ENCODE results near the gene TMA7. TPM values are rescaled to one million over a fixed set of nuclear protein-coding genes. Genes with fewer than 3 reads are reported as not detected.

Gene TMA7
- 211 and 292 TPM in 2 replicates for total RNA-seq

GRCh38 chr3:48439820-48440589, at the start of gene TMA7, which contains the start of gene CCDC51:
Gene TMA7, plus strand, starts transcription at chr3:48440257. Its CDS starts 40 bp downstream, at chr3:48440297.
Gene CCDC51, minus strand, starts transcription at chr3:48440119. Its CDS starts 4,991 bp downstream, at chr3:48435128.

GRCh38 chr3:48429960-48430707, 9.9 kb upstream of the TMA7 start, which contains the start of gene PLXNB1:
Gene PLXNB1, minus strand, starts transcription at chr3:48430086. Its CDS starts 5,475 bp downstream, at chr3:48424611.

DNA sequence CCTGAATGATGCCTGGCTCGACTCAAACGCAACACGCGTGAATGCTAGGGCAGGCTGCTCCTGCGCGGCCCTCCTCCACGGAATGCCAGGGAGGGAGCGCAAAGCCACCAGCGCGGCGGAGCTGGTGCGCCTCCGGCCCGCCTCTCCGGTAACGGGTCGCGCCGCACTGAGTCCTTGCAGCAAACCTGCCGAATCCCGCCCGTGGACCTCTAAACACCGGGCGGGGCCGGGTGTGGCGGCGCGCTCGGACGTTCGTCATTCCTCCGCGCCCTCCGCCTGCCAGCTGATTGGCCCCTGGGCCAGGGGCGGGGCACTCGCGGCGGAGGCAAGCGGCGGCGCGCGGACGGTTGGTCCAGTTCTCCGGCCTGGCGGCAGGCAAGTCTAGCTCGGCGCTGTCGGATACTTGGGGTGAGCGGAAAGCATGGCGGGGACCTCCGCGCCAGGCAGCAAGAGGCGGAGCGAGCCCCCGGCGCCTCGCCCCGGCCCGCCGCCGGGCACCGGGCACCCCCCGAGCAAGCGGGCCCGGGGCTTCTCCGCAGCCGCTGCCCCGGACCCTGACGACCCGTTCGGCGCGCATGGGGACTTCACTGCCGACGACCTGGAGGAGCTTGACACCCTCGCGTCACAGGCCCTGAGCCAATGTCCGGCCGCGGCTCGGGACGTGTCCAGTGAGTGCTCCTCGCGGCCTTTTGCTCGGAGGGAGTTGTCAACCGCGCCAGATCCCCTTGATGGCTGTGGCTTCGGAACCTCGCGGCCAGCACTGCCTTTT, 6.6 kb downstream of the TMA7 start, which contains the start of gene ATRIP:
ATRIP (plus strand) TSS at position 313 of the 769 bp plus-strand sequence; CDS start at position 422, 109 bp downstream.

Other genes with a start within 250 kb of the TMA7 start
- gene CAMP, start 216.8 kb upstream of the TMA7 start, total RNA-seq = not detected in 2 replicates
- gene ZNF589, start 199.2 kb upstream of the TMA7 start, total RNA-seq = 4.1 and 4.5 TPM in 2 replicates
- 31.2 and 35.9 TPM in 2 replicates for gene NME6, start 138.9 kb upstream of the TMA7 start, total RNA-seq
- not detected in 2 replicates for gene SPINK8, start 106.6 kb upstream of the TMA7 start, total RNA-seq
- gene FBXW12, start 68.0 kb upstream of the TMA7 start, total RNA-seq = not detected in 2 replicates
- gene PLXNB1, start 10.2 kb upstream of the TMA7 start, total RNA-seq = 14.7 and 30.0 TPM in 2 replicates
- gene CCDC51, start 138 bp upstream of the TMA7 start, total RNA-seq = 21.5 and 24.3 TPM in 2 replicates
- gene ATRIP, start 6.5 kb downstream of the TMA7 start, total RNA-seq = 5.4 and 13.4 TPM in 2 replicates
- gene SHISA5, start 63.9 kb downstream of the TMA7 start, total RNA-seq = 96.6 and 106 TPM in 2 replicates
- 9.2 and 14.4 TPM in 2 replicates for gene PFKFB4, start 116.5 kb downstream of the TMA7 start, total RNA-seq
- gene UCN2, start 123.5 kb downstream of the TMA7 start, total RNA-seq = 1.2 and 1.5 TPM in 2 replicates
- 46.3 and 70.9 TPM in 2 replicates for gene COL7A1, start 155.1 kb downstream of the TMA7 start, total RNA-seq
- gene UQCRC1, start 169.4 kb downstream of the TMA7 start, total RNA-seq = 414 and 596 TPM in 2 replicates
- gene TMEM89, start 181.5 kb downstream of the TMA7 start, total RNA-seq = not detected in 2 replicates
- gene SLC26A6, start 195.2 kb downstream of the TMA7 start, total RNA-seq = 24.5 and 35.4 TPM in 2 replicates
- gene CELSR3, start 222.6 kb downstream of the TMA7 start, total RNA-seq = 0.89 and 1.00 TPM in 2 replicates
- gene NCKIPSD, start 245.7 kb downstream of the TMA7 start, total RNA-seq = 11.5 and 14.6 TPM in 2 replicates